Right lobe of liver (tissue), 6 donors: Measurements from ENCODE around the gene FAM174C. TPM values are rescaled to one million over a fixed set of nuclear protein-coding genes. Genes with fewer than 3 reads are reported as not detected.
"Not testable (repeated sequence)": the region's sequence is repeated elsewhere in the genome, so short reads cannot be mapped to it uniquely, and the experiment has no call there.

Experiments used
- ATAC-seq, 4 donors: fragments of 200-7000 bp; cut with Tn5 transposase; one replicate each; pipeline ENCODE4 v1.9.1; 2020; ENCODE audit warnings: mild to moderate bottlenecking in 4 of 4, moderate library complexity in 4 of 4
- DNase-seq, 3 donors: peaks; one replicate each; pipeline ENCODE4 v3.0.0-alpha.2; 2020
- H3K27ac ChIP-seq, 3 donors: fragments of 200-600 bp; one replicate each; pipeline ENCODE4 v1.8.0; 2022
- H3K27me3 ChIP-seq, 2 donors: fragments of 200-600 bp; one replicate each; pipeline ENCODE4 v1.8.0; 2022
- H3K36me3 ChIP-seq, 4 donors: fragments of 200-600 bp; sonication (generic) in 1 of 4; one replicate each; pipeline versions ENCODE4 v1.5.1 to v1.8.0; 2017 to 2022; ENCODE audit warnings: control low read depth in 1 of 4
- H3K4me1 ChIP-seq, 4 donors: fragments of 200-600 bp; sonication (generic) in 1 of 4; one replicate each; pipeline versions ENCODE4 v1.5.1 to v1.8.0; 2017 to 2022; ENCODE audit warnings: control low read depth in 1 of 4
- H3K4me3 ChIP-seq, 3 donors: fragments of 200-600 bp; one replicate each; pipeline ENCODE4 v1.8.0; 2022
- H3K9me3 ChIP-seq, 4 donors: fragments of 200-600 bp; sonication (generic) in 1 of 4; one replicate each; pipeline versions ENCODE4 v1.5.1 to v1.8.0; 2017 to 2022; ENCODE audit warnings: control low read depth in 1 of 4
- CTCF ChIP-seq, 4 donors: fragments of 200-600 bp in 3 of 4; fragments of 450-650 bp in 1 of 4; IDR thresholded peaks; one replicate each; pipeline versions ENCODE4 v1.5.1 to v1.8.0; 2016 to 2022; ENCODE audit warnings: antibody characterized with exemption in 4 of 4, mild to moderate bottlenecking in 2 of 4
- POLR2A ChIP-seq: fragments of 450-650 bp; IDR thresholded peaks from one replicate; pipeline ENCODE4 v1.6.1; 2017; ENCODE audit warnings: antibody characterized with exemption, mild to moderate bottlenecking
- WGBS: methylation state at CpG from one replicate; pipeline ENCODE4 v1.1.6; 2018; ENCODE audit warnings: low coverage, low lambda C conversion rate; ENCODE audit not compliant: insufficient coverage; ENCODE audit errors: missing lambda C conversion rate; 5-methylcytosine and 5-hydroxymethylcytosine counted together
- intact Hi-C, 2 donors: fragments of 100-400 bp; cut with DNase I; formaldehyde crosslinking; loops; one replicate each; pipeline versions ENCODE4 v1.11.2 to v1.14.1; 2022
- total RNA-seq, 6 experiments: library from RNA; depleted of rRNA in 2 of 6; stranded (reverse); fragments of >200 nt in 2 of 6; fragmentation: NEBNext Ultra II Directional in 3 of 6; extraction: Animal tissue kit (Norgen Biotek cat#: 25700) in 3 of 6; gene quantifications; one replicate each; pipeline versions ENCODE4 v1.1.0 to v1.2.4, GENCODE V29; 2016 to 2023
- donor health status: DM: no; HTN: yes; CAD: no.
- donor health status: DM: no; HTN: no; CAD: no.
- donor health status: DM: no; HTN: no; CAD: no.
- donor health status: DM: no; HTN: yes; CAD: no.
- donor health status: DM: no; HTN: yes; CAD: no.

FAM174C gene
- total RNA-seq, 6 experiments from 2014 or later: 34.0 to 103 (median 43.8) TPM

- intact Hi-C loops: no loop called here
- no peak for TF ChIP-seq POLR2A
- H3K9me3 ChIP-seq: no peaks in the 10 kb centered on the region
- H3K27me3 ChIP-seq: no peaks in the 10 kb centered on the region
- H3K36me3 ChIP-seq: no peaks in the 10 kb centered on the region
- DNase-seq (no peak), ATAC-seq (no peak)
- H3K4me1 ChIP-seq: peaks cover 0 to 16% (median 5%) of the 10 kb centered on the region in 4 donors
- no peak overlapping the region for H3K27ac ChIP-seq
- H3K4me3 ChIP-seq: no peak overlapping the region
- 28% methylated on average over 3 of the region's 36 CpGs for WGBS
These were observed 27.4 kb downstream of the FAM174C start for GRCh38 chr19:1302533-1303239.

- intact Hi-C loops: no loop called here
- Histone ChIP-seq H3K27ac (peak overlapping the region in 2 of 3 donors; percentile 49 to 59), H3K9me3 (no peaks in the 10 kb centered on the region), H3K4me1 (peaks cover 0 to 16% (median 5%) of the 10 kb centered on the region in 4 donors), H3K36me3 (no peaks in the 10 kb centered on the region), H3K27me3 (no peaks in the 10 kb centered on the region), H3K4me3 (no peak overlapping the region)
- WGBS: 36% methylated on average over 10 of the region's 28 CpGs
- DNase-seq: peak; percentile 80 to 93 (median 90)
- ATAC-seq: peak; percentile 98 to 99 (median 99)
- no peak for TF ChIP-seq POLR2A
- no peak for TF ChIP-seq CTCF (IDR thresholded peaks at IDR 0.05)
These were observed 29.0 kb downstream of the FAM174C start for GRCh38 chr19:1304197-1304924.

GRCh38 chr19:1305354-1305753 is 30.0 kb downstream of the FAM174C start:
- H3K27me3 ChIP-seq, DNase-seq, ATAC-seq, H3K9me3 ChIP-seq, H3K4me3 ChIP-seq, H3K27ac ChIP-seq, H3K36me3 ChIP-seq, intact Hi-C loops: not testable (repeated sequence)
- peaks cover 0 to 16% (median 5%) of the 10 kb centered on the region in 4 donors for H3K4me1 ChIP-seq
- 78% methylated on average over 9 of the region's 9 CpGs for WGBS

- Histone ChIP-seq H3K36me3 (no peaks in the 10 kb centered on the region), H3K9me3 (no peaks in the 10 kb centered on the region), H3K27me3 (no peaks in the 10 kb centered on the region), H3K27ac (no peak overlapping the region), H3K4me3 (no peak overlapping the region), H3K4me1 (peaks cover 0 to 16% (median 5%) of the 10 kb centered on the region in 4 donors)
- TF ChIP-seq CTCF (IDR thresholded peaks at IDR 0.05) (no peak), POLR2A (no peak)
- WGBS: 91% methylated on average over 7 of the region's 38 CpGs
- intact Hi-C loops: no loop called here
- DNase-seq: peak in 1 of 3 donors; percentile 15
- no peak for ATAC-seq
These were observed 32.0 kb downstream of the FAM174C start for GRCh38 chr19:1307320-1307719.

- ATAC-seq: no peak
- TF ChIP-seq POLR2A (no peak), CTCF (IDR thresholded peaks at IDR 0.05) (no peak)
- H3K36me3 ChIP-seq: no peaks in the 10 kb centered on the region
- DNase-seq: no peak
- intact Hi-C loops: no loop called here
- H3K27me3 ChIP-seq: no peaks in the 10 kb centered on the region
- no peak overlapping the region for H3K4me3 ChIP-seq
- H3K4me1 ChIP-seq: peaks cover 0 to 16% (median 5%) of the 10 kb centered on the region in 4 donors
- H3K27ac ChIP-seq: no peak overlapping the region
- 93% methylated on average over 2 of the region's 20 CpGs for WGBS
- H3K9me3 ChIP-seq: no peaks in the 10 kb centered on the region
These were observed 32.5 kb downstream of the FAM174C start for GRCh38 chr19:1307755-1308303.
